NT2/D1 (cell line): Measurements from ENCODE around the gene TNN.

Experiments
- DNase-seq: peaks from one replicate; pipeline ENCODE4 v3.0.0-alpha.2; 2011; ENCODE audit warnings: low read depth, low spot score
- H3K27me3 ChIP-seq: 2 replicates; pipeline ENCODE4 v1.6.0; 2011; ENCODE audit warnings: mild to moderate bottlenecking; ENCODE audit not compliant: insufficient read length, insufficient read depth
- H3K36me3 ChIP-seq: 2 replicates; pipeline ENCODE4 v1.6.1; 2011; ENCODE audit warnings: mild to moderate bottlenecking, low read length, mixed read lengths; ENCODE audit not compliant: insufficient read depth, insufficient read length
- H3K4me1 ChIP-seq: 2 replicates; pipeline ENCODE4 v1.5.1; 2011; ENCODE audit not compliant: insufficient read depth, insufficient read length
- H3K4me3 ChIP-seq: 2 replicates; pipeline ENCODE4 v1.5.1; 2011; ENCODE audit warnings: low read depth; ENCODE audit not compliant: insufficient read length
- H3K9ac ChIP-seq: 2 replicates; pipeline ENCODE4 v1.6.0; 2011; ENCODE audit warnings: low read depth; ENCODE audit not compliant: insufficient read length
- H3K9me3 ChIP-seq: 2 replicates; pipeline ENCODE4 v1.5.1; 2011; ENCODE audit warnings: mild to moderate bottlenecking, low read length; ENCODE audit not compliant: insufficient read depth
- SUZ12 ChIP-seq: IDR thresholded peaks from 2 replicates; pipeline ENCODE4 v1.6.1; 2011; ENCODE audit not compliant: insufficient read length, insufficient read depth; ENCODE audit errors: extremely low read depth
- YY1 ChIP-seq: IDR thresholded peaks from 2 replicates; pipeline ENCODE4 v1.6.1; 2011; ENCODE audit not compliant: insufficient read length, insufficient read depth
- ZNF274 ChIP-seq: IDR thresholded peaks from 2 replicates; pipeline ENCODE4 v1.6.1; 2011; ENCODE audit warnings: mild to moderate bottlenecking, low read depth, low read length

TNN gene

GRCh38 chr1:175118375-175119367, 51.0 kb downstream of the TNN start:
- no peaks in the 10 kb centered on the region for H3K36me3 ChIP-seq
- DNase-seq, result no peak
- no peak overlapping the region for H3K9ac ChIP-seq
- H3K9me3 ChIP-seq, result no peaks in the 10 kb centered on the region; the same call in 1 of the 2 replicates
- no peaks in the 10 kb centered on the region for H3K27me3 ChIP-seq
- H3K4me3 ChIP-seq, result no peak overlapping the region
- TF ChIP-seq SUZ12 (no peak), YY1 (no peak), ZNF274 (no peak)
- no peaks in the 10 kb centered on the region for H3K4me1 ChIP-seq

DNA sequence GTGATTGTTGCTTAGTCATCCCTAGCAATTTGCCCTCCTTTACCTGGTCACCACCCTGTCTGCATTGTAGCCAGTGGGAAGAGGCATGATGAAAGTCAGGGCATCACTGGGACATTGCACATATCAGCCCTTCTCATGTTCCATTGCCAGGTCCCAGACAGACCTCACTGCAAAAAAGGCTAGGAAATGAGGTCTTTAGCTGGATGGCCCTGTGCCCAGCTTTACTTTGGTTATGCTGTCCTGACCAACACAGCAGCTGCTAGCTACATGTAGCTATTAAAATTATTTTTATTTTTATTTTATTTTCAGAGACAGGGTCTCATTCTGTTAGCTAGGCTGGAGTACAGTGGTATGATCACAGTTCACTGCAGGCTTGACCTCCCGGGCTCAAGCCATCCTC, 52.9 kb downstream of the TNN start:
- Histone ChIP-seq H3K9me3 (no peaks in the 10 kb centered on the region), H3K27me3 (no peaks in the 10 kb centered on the region), H3K4me3 (no peak overlapping the region), H3K9ac (no peak overlapping the region), H3K36me3 (no peaks in the 10 kb centered on the region), H3K4me1 (no peaks in the 10 kb centered on the region)
- TF ChIP-seq SUZ12 (no peak), ZNF274 (no peak), YY1 (no peak)
- DNase-seq, result no peak

DNA sequence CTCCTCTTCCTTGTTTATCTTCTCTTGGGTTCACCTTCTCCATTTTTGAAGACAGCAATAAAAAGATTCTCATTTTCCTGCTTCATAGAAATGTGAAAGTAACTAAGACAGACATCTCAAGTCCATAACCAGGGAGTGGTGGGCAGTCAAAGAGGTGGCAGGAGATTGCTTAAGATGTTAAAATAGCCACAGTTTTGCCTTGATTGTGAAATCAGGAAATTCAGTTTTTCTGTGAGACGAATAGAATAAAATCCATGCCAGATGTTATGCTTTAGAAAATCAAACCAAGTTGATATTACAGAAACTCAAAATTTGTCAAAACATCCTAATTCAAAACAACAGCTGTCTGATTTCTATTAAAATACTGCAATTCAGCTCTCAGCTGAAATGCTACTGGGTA, 57.2 kb downstream of the TNN start:
- Histone ChIP-seq H3K9me3 (no peaks in the 10 kb centered on the region), H3K4me3 (no peak overlapping the region), H3K27me3 (no peaks in the 10 kb centered on the region), H3K36me3 (no peaks in the 10 kb centered on the region), H3K9ac (no peak overlapping the region), H3K4me1 (peaks cover 2% of the 10 kb centered on the region)
- no peak for TF ChIP-seq YY1
- TF ChIP-seq SUZ12, result no peak
- TF ChIP-seq ZNF274, result no peak
- no peak for DNase-seq

DNA sequence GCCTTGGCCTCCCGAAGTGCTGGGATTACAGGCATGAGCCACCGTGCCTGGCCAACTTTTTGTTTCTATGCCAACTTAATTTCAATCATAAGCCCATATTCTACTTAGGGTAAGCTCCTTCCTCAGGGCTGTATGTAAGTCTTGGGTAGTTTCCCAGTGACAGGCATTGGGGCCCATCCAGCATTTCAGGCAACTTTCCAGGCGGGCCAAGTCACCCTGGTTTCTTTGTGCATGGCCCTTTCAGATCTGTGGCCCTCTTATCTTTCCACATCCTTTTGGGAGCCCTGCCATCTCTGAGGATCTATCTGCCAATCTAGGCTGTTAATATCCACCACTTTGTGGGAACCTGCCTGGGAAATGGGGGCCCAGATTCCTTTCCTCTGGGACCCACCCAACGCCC, 58.7 kb downstream of the TNN start:
- no peak overlapping the region for H3K4me3 ChIP-seq
- DNase-seq, result no peak

GRCh38 chr1:175127565-175127964, 59.9 kb downstream of the TNN start:
- no peaks in the 10 kb centered on the region for H3K9me3 ChIP-seq
- no peak overlapping the region for H3K4me3 ChIP-seq
- TF ChIP-seq ZNF274, result no peak
- TF ChIP-seq SUZ12, result no peak
- no peak for TF ChIP-seq YY1
- H3K9ac ChIP-seq, result no peak overlapping the region
- DNase-seq, result no peak
- no peaks in the 10 kb centered on the region for H3K36me3 ChIP-seq
- peaks cover 4% of the 10 kb centered on the region for H3K4me1 ChIP-seq
- H3K27me3 ChIP-seq, result no peaks in the 10 kb centered on the region

More for the DNA sequence above, 58.7 kb downstream of the TNN start:
- H3K9ac ChIP-seq, result no peak overlapping the region
- H3K4me1 ChIP-seq, result peaks cover 4% of the 10 kb centered on the region
- no peaks in the 10 kb centered on the region for H3K27me3 ChIP-seq
- no peaks in the 10 kb centered on the region for H3K36me3 ChIP-seq
- H3K9me3 ChIP-seq, result no peaks in the 10 kb centered on the region
- TF ChIP-seq ZNF274, result no peak
- no peak for TF ChIP-seq YY1
- TF ChIP-seq SUZ12, result no peak

DNA sequence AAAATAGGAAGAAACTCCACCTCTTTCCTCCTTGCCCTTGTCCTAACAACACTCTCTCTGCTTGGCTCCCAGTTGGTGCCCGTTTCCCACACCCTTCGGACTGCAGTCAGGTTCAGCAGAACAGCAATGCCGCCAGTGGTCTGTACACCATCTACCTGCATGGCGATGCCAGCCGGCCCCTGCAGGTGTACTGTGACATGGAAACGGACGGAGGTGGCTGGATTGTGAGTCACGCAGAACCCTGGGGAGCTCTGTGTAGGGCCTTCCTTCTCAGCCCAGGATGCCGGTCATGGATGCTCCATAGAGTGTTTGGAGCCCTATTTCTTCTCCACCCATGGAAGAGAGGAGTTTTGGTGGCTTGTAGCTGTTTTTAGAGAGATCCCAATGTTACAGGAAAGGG, 60.9 kb downstream of the TNN start:
- Histone ChIP-seq H3K4me3 (no peak overlapping the region), H3K9ac (no peak overlapping the region), H3K9me3 (no peaks in the 10 kb centered on the region), H3K27me3 (no peaks in the 10 kb centered on the region), H3K36me3 (no peaks in the 10 kb centered on the region), H3K4me1 (peaks cover 4% of the 10 kb centered on the region)
- TF ChIP-seq ZNF274 (no peak), YY1 (no peak), SUZ12 (no peak)
- no peak for DNase-seq

DNA sequence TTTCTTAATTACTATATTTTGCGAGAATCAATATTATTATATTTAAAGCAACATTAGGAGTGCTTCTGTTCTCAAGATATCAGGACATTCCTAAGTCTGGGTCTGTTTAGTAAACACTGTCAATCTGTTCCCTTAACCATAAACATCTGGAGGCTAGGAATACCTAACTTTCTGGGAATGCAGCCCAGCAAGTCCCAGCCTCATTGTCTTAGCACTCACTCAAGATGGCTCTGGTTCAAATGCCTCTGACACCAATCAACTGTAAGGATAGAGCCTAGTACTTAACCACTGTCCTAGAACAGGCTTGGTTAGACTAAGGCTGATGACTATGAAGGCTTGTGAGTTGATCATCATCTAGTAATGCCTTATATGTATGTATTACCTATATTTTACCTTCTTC, 61.5 kb downstream of the TNN start:
- H3K27me3 ChIP-seq, result no peaks in the 10 kb centered on the region
- TF ChIP-seq ZNF274 (no peak), YY1 (no peak), SUZ12 (no peak)
- H3K4me1 ChIP-seq, result peaks cover 4% of the 10 kb centered on the region
- H3K4me3 ChIP-seq, result no peak overlapping the region
- no peak overlapping the region for H3K9ac ChIP-seq
- no peaks in the 10 kb centered on the region for H3K9me3 ChIP-seq
- DNase-seq, result peak; percentile 32
- H3K36me3 ChIP-seq, result no peaks in the 10 kb centered on the region
